GM23338 (cell line): Measurements from ENCODE around the gene CACNA2D2. TPM values are rescaled to one million over a fixed set of nuclear protein-coding genes. Genes with fewer than 3 reads are reported as not detected.

Experiments used
- ATAC-seq: fragments of 200-7000 bp; cut with Tn5 transposase; 3 replicates; pipeline ENCODE4 v1.9.1; 2020
- DNase-seq: peaks from one replicate; pipeline ENCODE4 v3.0.0-alpha.2; 2015; ENCODE audit warnings: low spot score
- H2AFZ ChIP-seq: fragments of 200-600 bp; sonication (generic); 2 replicates; pipeline ENCODE4 v1.8.0; 2016; ENCODE audit warnings: antibody characterized with exemption, mild to moderate bottlenecking, moderate library complexity
- H3F3A ChIP-seq: fragments of 200-600 bp; sonication (generic); replicated peaks from 2 replicates; pipeline ENCODE4 v1.8.0; 2017; ENCODE audit warnings: antibody characterized with exemption, mixed run types, low read depth
- H3K27ac ChIP-seq: fragments of 200-600 bp; sonication (generic); 2 replicates; pipeline ENCODE4 v1.6.1; 2016; ENCODE audit warnings: low read depth
- H3K27me3 ChIP-seq: fragments of 200-600 bp; sonication (generic); 2 replicates; pipeline ENCODE4 v1.8.0; 2016; ENCODE audit warnings: mild to moderate bottlenecking, mixed run types, moderate library complexity; ENCODE audit not compliant: insufficient read depth
- H3K36me3 ChIP-seq: fragments of 200-600 bp; sonication (generic); 2 replicates; pipeline ENCODE4 v1.8.0; 2016; ENCODE audit warnings: mild to moderate bottlenecking; ENCODE audit not compliant: insufficient read depth
- H3K4me1 ChIP-seq: fragments of 200-600 bp; sonication (generic); 2 replicates; pipeline ENCODE4 v1.8.0; 2016; ENCODE audit warnings: mild to moderate bottlenecking, moderate library complexity; ENCODE audit not compliant: insufficient read depth
- H3K4me2 ChIP-seq: fragments of 200-600 bp; sonication (generic); 2 replicates; pipeline ENCODE4 v1.7.1; 2017; ENCODE audit warnings: mixed run types
- H3K4me3 ChIP-seq: fragments of 200-600 bp; sonication (generic); 2 replicates; pipeline ENCODE4 v1.6.1; 2016; ENCODE audit warnings: mixed run types
- H3K79me2 ChIP-seq: fragments of 200-600 bp; sonication (generic); replicated peaks from 2 replicates; pipeline ENCODE4 v1.8.0; 2017; ENCODE audit warnings: mild to moderate bottlenecking; ENCODE audit not compliant: insufficient read depth
- H3K9me2 ChIP-seq: fragments of 200-600 bp; sonication (generic); 2 replicates; pipeline ENCODE4 v1.8.0; 2017; ENCODE audit not compliant: insufficient read depth
- H4K20me1 ChIP-seq: fragments of 200-600 bp; sonication (generic); replicated peaks from 2 replicates; pipeline ENCODE4 v1.8.0; 2017; ENCODE audit warnings: mild to moderate bottlenecking; ENCODE audit not compliant: insufficient read depth
- H3K27ac Mint-ChIP-seq: 2 replicates; pipeline ENCODE4 v1.8.0; 2020; ENCODE audit warnings: inconsistent platforms, mild to moderate bottlenecking, moderate library complexity, mixed read lengths
- H3K27me3 Mint-ChIP-seq: 3 replicates; pipeline ENCODE4 v1.8.0; 2022; ENCODE audit warnings: low read depth, mild to moderate bottlenecking, moderate library complexity, mixed read lengths, inconsistent platforms; ENCODE audit not compliant: insufficient read depth, poor library complexity
- H3K36me3 Mint-ChIP-seq: 3 replicates; pipeline ENCODE4 v1.8.0; 2021; ENCODE audit warnings: low read depth, mild to moderate bottlenecking, inconsistent platforms, moderate library complexity, mixed read lengths
- H3K4me1 Mint-ChIP-seq: 3 replicates; pipeline ENCODE4 v1.8.0; 2020; ENCODE audit warnings: mild to moderate bottlenecking, inconsistent platforms, mixed read lengths
- H3K4me3 Mint-ChIP-seq: 3 replicates; pipeline ENCODE4 v1.8.0; 2021; ENCODE audit warnings: moderate library complexity, mild to moderate bottlenecking, inconsistent platforms, mixed read lengths
- H3K9me3 Mint-ChIP-seq: 3 replicates; pipeline ENCODE4 v1.8.0; 2020; ENCODE audit warnings: moderate library complexity, mild to moderate bottlenecking, inconsistent platforms, mixed read lengths
- CREB1 ChIP-seq: fragments of 250-450 bp; sonication (Bioruptor Pico); IDR thresholded peaks from 2 replicates; pipeline ENCODE4 v1.5.0; 2020; ENCODE audit warnings: low read depth, mild to moderate bottlenecking, moderate library complexity
- CTCF ChIP-seq, 2 experiments: fragments of 200-600 bp in 1 of 2; sonication (generic) in 1 of 2; conservative IDR thresholded peaks; 2 replicates each; pipeline versions ENCODE4 v1.5.1 to v1.6.1; 2016 to 2017; ENCODE audit warnings: antibody characterized with exemption in 2 of 2, low read depth in 2 of 2, mild to moderate bottlenecking in 2 of 2, moderate library complexity in 1 of 2
- ETS1 ChIP-seq: IDR thresholded peaks from 2 replicates; pipeline ENCODE4 v1.6.1; 2016; ENCODE audit warnings: antibody characterized with exemption
- EZH2 ChIP-seq: fragments of 200-600 bp; sonication (generic); IDR thresholded peaks from one replicate; pipeline ENCODE4 v1.8.0; 2017; ENCODE audit warnings: antibody characterized with exemption, mild to moderate bottlenecking, low read depth; ENCODE audit not compliant: unreplicated experiment
- EZH2phosphoT487 ChIP-seq: fragments of 200-600 bp; sonication (generic); IDR thresholded peaks from one replicate; pipeline ENCODE4 v1.8.1; 2018; ENCODE audit warnings: antibody characterized with exemption; ENCODE audit not compliant: unreplicated experiment
- NANOG ChIP-seq: IDR thresholded peaks from 2 replicates; pipeline ENCODE4 v1.6.1; 2016; ENCODE audit warnings: antibody characterized with exemption, borderline replicate concordance
- POLR2AphosphoS5 ChIP-seq: IDR thresholded peaks from 2 replicates; pipeline ENCODE4 v1.6.1; 2016; ENCODE audit warnings: antibody characterized with exemption, low read depth
- STAT1 ChIP-seq: IDR thresholded peaks from one replicate; pipeline ENCODE4 v1.6.1; 2016; ENCODE audit warnings: antibody characterized with exemption; ENCODE audit not compliant: unreplicated experiment
- ZNF114 ChIP-seq: fragments of 250-450 bp; sonication (Bioruptor Pico); IDR thresholded peaks from 2 replicates; pipeline ENCODE4 v1.5.0; 2020; ENCODE audit warnings: mild to moderate bottlenecking, moderate library complexity
- ZNF331 ChIP-seq: fragments of 250-450 bp; sonication (Bioruptor Pico); IDR thresholded peaks from 2 replicates; pipeline ENCODE4 v1.5.0; 2020; ENCODE audit warnings: low read depth, mild to moderate bottlenecking, moderate library complexity
- polyA plus RNA-seq: library from polyadenylated mRNA; unstranded; fragments of >200 nt; fragmentation: Nextera tagmentation; extraction: Ambion mirVana; gene quantifications from 2 replicates; pipeline ENCODE4 v1.2.1, GENCODE V29; 2016
- total RNA-seq: library from RNA; depleted of rRNA; stranded (reverse); fragments of >200 nt; shearing (Covaris generic); gene quantifications from 2 replicates; pipeline ENCODE4 v1.2.3, GENCODE V29; 2014

CACNA2D2 gene
- total and polyA plus RNA-seq, 2 experiments from 2014 or later = 4.7 to 11.4 TPM

- Histone ChIP-seq H3K4me2 (no peak overlapping the region), H3K27ac (no peak overlapping the region), H3K9me2 (no peaks in the 10 kb centered on the region), H4K20me1 (no peaks in the 10 kb centered on the region; the same call in 1 of the 2 replicates), H2AFZ (no peak overlapping the region), H3F3A (no peaks in the 10 kb centered on the region), H3K27me3 (no peaks in the 10 kb centered on the region), H3K4me3 (no peak overlapping the region), H3K79me2 (no peaks in the 10 kb centered on the region), H3K36me3 (no peaks in the 10 kb centered on the region), H3K4me1 (no peaks in the 10 kb centered on the region)
- no peak overlapping the region for H3K4me3 Mint-ChIP-seq
- H3K36me3 Mint-ChIP-seq = no peaks in the 10 kb centered on the region
- peaks cover 2% of the 10 kb centered on the region; the same call in 1 of the 3 replicates for H3K4me1 Mint-ChIP-seq
- DNase-seq (no peak), ATAC-seq (no peak)
- H3K27me3 Mint-ChIP-seq = peaks cover 15% of the 10 kb centered on the region
- H3K27ac Mint-ChIP-seq = no peak overlapping the region
- no peak for TF ChIP-seq CREB1 (CRISPR knock-in tag)
- TF ChIP-seq CTCF (conservative IDR thresholded peaks at IDR 0.05; ENCODE audit: low read depth in 2 of 2) = no peak
- TF ChIP-seq STAT1 = no peak
- TF ChIP-seq ZNF331 (CRISPR knock-in tag) = no peak
- TF ChIP-seq NANOG = no peak
- H3K9me3 Mint-ChIP-seq = no peaks in the 10 kb centered on the region
Measured at GRCh38 chr3:50425911-50426310, 77.5 kb downstream of the CACNA2D2 start.

- Histone ChIP-seq H3K4me1 (no peaks in the 10 kb centered on the region), H3K4me2 (no peak overlapping the region), H3F3A (no peaks in the 10 kb centered on the region), H3K9me2 (no peaks in the 10 kb centered on the region), H2AFZ (no peak overlapping the region), H3K36me3 (no peaks in the 10 kb centered on the region), H3K4me3 (no peak overlapping the region), H4K20me1 (no peaks in the 10 kb centered on the region), H3K27me3 (no peaks in the 10 kb centered on the region), H3K79me2 (no peaks in the 10 kb centered on the region), H3K27ac (no peak overlapping the region)
- Mint-ChIP-seq H3K27ac (no peak overlapping the region), H3K4me1 (peaks cover 8% of the 10 kb centered on the region), H3K27me3 (peaks cover 16% of the 10 kb centered on the region), H3K4me3 (no peak overlapping the region), H3K9me3 (no peaks in the 10 kb centered on the region), H3K36me3 (no peaks in the 10 kb centered on the region)
- ATAC-seq (no peak), DNase-seq (no peak)
- no peak for TF ChIP-seq CTCF (conservative IDR thresholded peaks at IDR 0.05; ENCODE audit: low read depth in 2 of 2)
- TF ChIP-seq EZH2phosphoT487 = no peak
- TF ChIP-seq CREB1 (CRISPR knock-in tag) = no peak
- no peak for TF ChIP-seq STAT1
- no peak for TF ChIP-seq ETS1
- TF ChIP-seq NANOG = no peak
- TF ChIP-seq EZH2 = no peak
- TF ChIP-seq ZNF331 (CRISPR knock-in tag) = no peak
- no peak for TF ChIP-seq ZNF114 (CRISPR knock-in tag)
- no peak for TF ChIP-seq POLR2AphosphoS5
Measured at GRCh38 chr3:50423543-50423942, 79.9 kb downstream of the CACNA2D2 start.
